ENCODE measurements around the gene WRAP53.

DNA sequence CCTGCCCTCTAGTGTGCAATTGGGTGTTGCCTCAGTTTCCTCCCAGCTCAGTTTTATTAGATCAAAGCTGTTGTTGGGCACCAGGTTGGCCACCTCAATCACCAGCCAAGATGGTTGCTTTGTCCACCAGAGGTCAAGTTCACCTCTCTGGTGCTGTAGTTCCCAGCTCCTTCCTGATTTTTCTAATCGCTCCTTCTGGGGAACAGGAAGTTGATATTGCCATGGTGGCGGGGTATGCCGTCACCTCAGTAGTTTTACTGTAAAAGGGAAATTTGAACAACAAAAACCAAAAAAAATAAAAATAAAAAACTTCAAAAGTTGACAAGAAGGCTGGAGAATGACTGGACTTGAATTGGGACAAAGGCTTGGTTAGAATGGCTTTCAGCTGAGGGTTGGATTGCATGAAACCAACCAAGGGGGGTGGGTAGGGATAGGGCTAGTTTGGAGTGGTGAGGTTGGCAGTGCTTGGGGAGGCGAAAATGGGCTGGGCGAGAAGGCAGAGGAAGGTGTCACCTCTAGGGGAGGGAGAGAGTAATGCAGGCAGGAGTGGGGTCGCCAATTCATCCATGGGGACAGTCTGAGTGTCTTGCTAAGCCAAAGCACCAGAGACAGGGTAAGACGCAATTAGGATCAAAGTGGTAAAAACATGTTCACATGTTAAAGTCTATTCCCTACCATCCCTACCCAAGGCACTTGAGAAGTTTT is 22.9 kb downstream of the WRAP53 start:
- no peak for TF ChIP-seq EZH2 (IDR thresholded peaks at IDR 0.05; ENCODE audit: borderline replicate concordance, low read length)
- TF ChIP-seq, protein P1, sequence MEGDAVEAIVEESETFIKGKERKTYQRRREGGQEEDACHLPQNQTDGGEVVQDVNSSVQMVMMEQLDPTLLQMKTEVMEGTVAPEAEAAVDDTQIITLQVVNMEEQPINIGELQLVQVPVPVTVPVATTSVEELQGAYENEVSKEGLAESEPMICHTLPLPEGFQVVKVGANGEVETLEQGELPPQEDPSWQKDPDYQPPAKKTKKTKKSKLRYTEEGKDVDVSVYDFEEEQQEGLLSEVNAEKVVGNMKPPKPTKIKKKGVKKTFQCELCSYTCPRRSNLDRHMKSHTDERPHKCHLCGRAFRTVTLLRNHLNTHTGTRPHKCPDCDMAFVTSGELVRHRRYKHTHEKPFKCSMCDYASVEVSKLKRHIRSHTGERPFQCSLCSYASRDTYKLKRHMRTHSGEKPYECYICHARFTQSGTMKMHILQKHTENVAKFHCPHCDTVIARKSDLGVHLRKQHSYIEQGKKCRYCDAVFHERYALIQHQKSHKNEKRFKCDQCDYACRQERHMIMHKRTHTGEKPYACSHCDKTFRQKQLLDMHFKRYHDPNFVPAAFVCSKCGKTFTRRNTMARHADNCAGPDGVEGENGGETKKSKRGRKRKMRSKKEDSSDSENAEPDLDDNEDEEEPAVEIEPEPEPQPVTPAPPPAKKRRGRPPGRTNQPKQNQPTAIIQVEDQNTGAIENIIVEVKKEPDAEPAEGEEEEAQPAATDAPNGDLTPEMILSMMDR (IDR thresholded peaks at IDR 0.05; ENCODE audit: low read length) = peak; percentile 18; the same call in 1 of the 2 replicates

Measured in OCI-LY1 (cell line).